Testis (tissue), 3 donors: Measurements from ENCODE around the gene ATP10A. TPM values are rescaled to one million over a fixed set of nuclear protein-coding genes. Genes with fewer than 3 reads are reported as not detected.

Experiments
- DNase-seq: peaks from one replicate; pipeline ENCODE4 v3.0.0-alpha.2; 2019
- H3K27ac ChIP-seq, 2 donors: fragments of 200-600 bp; sonication (generic); one replicate each; pipeline ENCODE4 v1.5.1; 2019
- H3K27me3 ChIP-seq: fragments of 200-600 bp; sonication (generic); one replicate; pipeline ENCODE4 v1.5.1; 2019
- H3K36me3 ChIP-seq: fragments of 200-600 bp; sonication (generic); one replicate; pipeline ENCODE4 v1.5.1; 2017; ENCODE audit warnings: low read depth; ENCODE audit errors: missing control alignments
- H3K4me1 ChIP-seq: fragments of 200-600 bp; sonication (generic); one replicate; pipeline ENCODE4 v1.5.1; 2019
- H3K4me3 ChIP-seq, 2 donors: fragments of 200-600 bp; sonication (generic); one replicate each; pipeline ENCODE4 v1.5.1; 2017 to 2019
- H3K9me3 ChIP-seq: fragments of 200-600 bp; sonication (generic); one replicate; pipeline ENCODE4 v1.5.1; 2017
- POLR2A ChIP-seq: fragments of 450-650 bp; IDR thresholded peaks from one replicate; pipeline ENCODE4 v1.6.1; 2017; ENCODE audit warnings: antibody characterized with exemption, mild to moderate bottlenecking, moderate library complexity
- WGBS, 2 donors: methylation state at CpG; one replicate each; pipeline ENCODE4 v1.1.5; 2018; 5-methylcytosine and 5-hydroxymethylcytosine counted together
- intact Hi-C: fragments of 100-400 bp; cut with DNase I; formaldehyde crosslinking; loops from one replicate; pipeline ENCODE4 v1.15.1; 2023; ENCODE audit warnings: low total_unique reads
- polyA plus RNA-seq: library from polyadenylated mRNA; stranded (reverse); fragments of 350-450 nt; fragmentation: Illumina TruSeq; extraction: RNeasy Lipid Tissue Mini Kit (QIAGEN cat#74804); gene quantifications from one replicate; pipeline ENCODE4 v1.2.3, GENCODE V29; 2014; ENCODE audit warnings: low read depth, low replicate concordance; ENCODE audit not compliant: insufficient read depth
- total RNA-seq, 2 donors: library from RNA; depleted of rRNA; stranded (reverse); fragments of >200 nt; gene quantifications; one replicate each; pipeline ENCODE4 v1.2.3, GENCODE V29; 2016
- TF ChIP-seq, protein P1 (sequence below), 3 experiments: fragments of 450-650 bp in 2 of 3; fragments of 200-600 bp in 1 of 3; sonication (generic) in 1 of 3; IDR thresholded peaks; one replicate each; pipeline ENCODE4 v1.5.1; 2016 to 2019; ENCODE audit warnings: antibody characterized with exemption in 3 of 3, mild to moderate bottlenecking in 2 of 3, moderate library complexity in 1 of 3

The ATP10A gene
- total and polyA plus RNA-seq, 3 donors from 2014 or later = 13.6 to 26.5 (median 22.8) TPM

DNA sequence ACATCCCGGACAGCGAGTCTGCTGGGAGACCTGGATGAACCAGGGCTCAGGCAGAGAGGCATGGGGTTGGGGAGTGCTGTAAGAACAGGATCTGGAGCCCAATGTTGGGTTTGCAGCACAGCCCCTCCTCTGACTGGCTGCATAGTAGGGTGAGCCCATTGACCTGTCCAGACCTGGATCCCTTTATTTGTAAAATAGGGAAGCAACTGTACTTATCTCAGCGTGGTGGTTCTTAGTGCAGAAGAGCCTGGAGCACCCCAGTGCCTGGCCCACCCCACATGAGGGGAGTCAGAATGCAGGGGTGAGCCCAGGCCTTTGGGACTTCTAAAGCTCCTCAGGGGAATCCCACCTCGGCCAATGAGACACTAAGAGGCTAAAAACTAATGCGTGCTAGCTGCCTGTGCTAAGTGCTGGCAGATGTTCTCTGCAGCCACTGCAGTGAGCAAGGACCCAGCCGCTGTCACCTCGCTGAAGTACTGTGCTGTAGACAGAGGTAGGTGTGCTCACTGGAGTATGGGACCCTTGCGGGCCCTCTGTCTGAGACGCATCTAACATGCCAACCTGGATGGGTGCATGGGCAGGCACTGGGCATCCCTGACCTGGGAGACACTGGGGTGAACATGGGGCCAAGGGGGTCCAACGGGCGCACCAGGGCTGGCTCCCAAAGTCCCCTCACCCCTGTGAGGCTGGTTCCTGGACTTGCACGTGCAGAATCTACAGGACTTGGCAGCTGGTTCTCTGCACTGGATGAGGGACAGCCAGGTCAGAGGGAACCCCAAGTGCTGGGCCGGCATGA is 95.6 kb downstream of the ATP10A start:
- Histone ChIP-seq H3K27me3 (no peaks in the 10 kb centered on the region), H3K27ac (no peak overlapping the region), H3K4me3 (no peak overlapping the region), H3K4me1 (no peaks in the 10 kb centered on the region), H3K36me3 (no peaks in the 10 kb centered on the region), H3K9me3 (no peaks in the 10 kb centered on the region)
- DNase-seq = no peak
- TF ChIP-seq POLR2A = no peak
- TF ChIP-seq, protein P1, sequence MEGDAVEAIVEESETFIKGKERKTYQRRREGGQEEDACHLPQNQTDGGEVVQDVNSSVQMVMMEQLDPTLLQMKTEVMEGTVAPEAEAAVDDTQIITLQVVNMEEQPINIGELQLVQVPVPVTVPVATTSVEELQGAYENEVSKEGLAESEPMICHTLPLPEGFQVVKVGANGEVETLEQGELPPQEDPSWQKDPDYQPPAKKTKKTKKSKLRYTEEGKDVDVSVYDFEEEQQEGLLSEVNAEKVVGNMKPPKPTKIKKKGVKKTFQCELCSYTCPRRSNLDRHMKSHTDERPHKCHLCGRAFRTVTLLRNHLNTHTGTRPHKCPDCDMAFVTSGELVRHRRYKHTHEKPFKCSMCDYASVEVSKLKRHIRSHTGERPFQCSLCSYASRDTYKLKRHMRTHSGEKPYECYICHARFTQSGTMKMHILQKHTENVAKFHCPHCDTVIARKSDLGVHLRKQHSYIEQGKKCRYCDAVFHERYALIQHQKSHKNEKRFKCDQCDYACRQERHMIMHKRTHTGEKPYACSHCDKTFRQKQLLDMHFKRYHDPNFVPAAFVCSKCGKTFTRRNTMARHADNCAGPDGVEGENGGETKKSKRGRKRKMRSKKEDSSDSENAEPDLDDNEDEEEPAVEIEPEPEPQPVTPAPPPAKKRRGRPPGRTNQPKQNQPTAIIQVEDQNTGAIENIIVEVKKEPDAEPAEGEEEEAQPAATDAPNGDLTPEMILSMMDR (IDR thresholded peaks at IDR 0.05) = no peak
- 86 to 100% methylated on average over 3 to 13 of the region's 13 CpGs for WGBS, 2 donors
- intact Hi-C loops = no loop called here

DNA sequence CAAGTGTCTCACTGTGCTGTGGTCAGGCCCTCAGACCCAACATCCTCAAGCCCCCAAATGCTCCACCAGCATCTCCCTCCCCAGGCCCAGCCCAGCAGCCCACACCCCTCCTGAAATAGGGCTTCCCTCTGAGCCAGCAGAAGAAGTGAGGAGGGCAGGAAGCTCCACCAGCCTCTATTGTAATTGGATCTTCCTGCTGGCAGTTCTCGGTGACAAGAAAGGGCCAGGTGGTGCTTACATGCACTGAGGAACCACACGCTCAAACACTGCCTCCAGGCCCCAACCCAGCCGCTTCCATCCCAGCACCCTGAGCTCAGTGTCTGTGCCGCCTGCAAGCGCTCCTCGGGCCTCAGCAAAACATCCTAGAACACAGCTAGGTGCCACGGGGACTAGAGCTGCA is 96.7 kb downstream of the ATP10A start:
- intact Hi-C loops = no loop called here
- DNase-seq = no peak
- Histone ChIP-seq H3K27me3 (no peaks in the 10 kb centered on the region), H3K27ac (no peak overlapping the region), H3K36me3 (no peaks in the 10 kb centered on the region), H3K4me1 (no peaks in the 10 kb centered on the region), H3K4me3 (no peak overlapping the region), H3K9me3 (no peaks in the 10 kb centered on the region)
- TF ChIP-seq POLR2A = no peak
- TF ChIP-seq, protein P1 (IDR thresholded peaks at IDR 0.05) = no peak
- 96 to 100% methylated on average over 6 to 7 of the region's 7 CpGs for WGBS, 2 donors

DNA sequence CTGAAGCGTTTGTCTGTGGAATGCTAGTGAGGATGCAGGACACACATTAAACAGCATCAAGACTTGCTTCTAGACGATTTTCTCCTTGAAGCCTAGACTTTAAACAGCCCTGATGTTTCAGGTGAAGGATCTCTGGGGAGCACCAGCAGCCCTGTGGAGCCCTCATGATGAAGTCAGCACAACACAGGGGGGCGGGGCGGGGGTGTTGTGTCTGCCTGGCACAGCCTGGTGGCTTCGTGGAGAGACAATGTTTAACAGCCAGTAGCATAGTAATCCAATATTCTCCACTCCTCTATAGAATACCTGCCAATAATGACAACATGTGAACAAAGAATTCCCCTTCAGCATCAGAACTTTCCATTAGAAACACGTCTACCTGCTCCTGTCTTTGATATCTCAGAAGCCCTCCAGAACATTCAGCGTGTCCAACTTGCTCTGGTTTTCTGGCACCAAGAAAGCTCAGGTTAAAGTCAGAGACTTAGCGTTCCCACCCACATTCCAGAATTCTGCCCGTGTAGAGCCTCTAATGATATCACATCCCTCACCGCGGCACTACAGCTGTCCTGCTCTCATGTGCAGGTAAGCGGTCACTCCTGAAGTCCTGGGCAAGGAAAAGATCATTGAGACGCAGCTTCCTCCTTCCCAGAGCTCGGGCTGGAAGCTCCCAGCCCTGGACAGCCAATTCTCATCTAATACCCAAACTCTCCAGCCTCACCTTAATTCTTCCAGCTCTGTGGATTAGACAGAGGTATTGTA is 98.0 kb downstream of the ATP10A start:
- no peak overlapping the region for H3K27ac ChIP-seq
- H3K4me3 ChIP-seq = no peak overlapping the region
- TF ChIP-seq, protein P1 (IDR thresholded peaks at IDR 0.05) = no peak
- intact Hi-C loops = no loop called here
- WGBS, 2 donors = 91% methylated on average over 14 of the region's 14 CpGs
- H3K27me3 ChIP-seq = no peaks in the 10 kb centered on the region
- H3K36me3 ChIP-seq = no peaks in the 10 kb centered on the region
- H3K4me1 ChIP-seq = no peaks in the 10 kb centered on the region
- DNase-seq = no peak
- H3K9me3 ChIP-seq = no peaks in the 10 kb centered on the region

DNA sequence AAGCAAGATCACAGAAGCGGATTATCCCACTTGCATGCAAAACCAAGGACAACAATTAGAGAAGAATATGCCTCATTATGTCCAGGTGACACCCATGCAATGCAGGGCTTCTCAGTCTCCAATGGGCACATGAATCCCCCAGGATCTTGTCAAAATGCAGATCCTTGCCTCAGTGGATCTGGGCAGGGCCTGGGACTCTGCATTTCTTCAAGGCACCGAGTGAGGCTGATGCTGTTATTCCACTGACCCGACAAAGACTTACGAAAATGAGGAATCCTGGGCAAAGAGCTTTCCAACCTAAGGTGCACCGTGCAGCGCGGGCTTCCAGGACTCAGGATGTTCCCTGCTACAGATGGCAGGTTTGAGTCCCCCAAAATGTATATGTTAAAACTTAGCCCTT is 99.2 kb downstream of the ATP10A start:
- TF ChIP-seq POLR2A = no peak
- TF ChIP-seq, protein P1 (IDR thresholded peaks at IDR 0.05) = no peak
- Histone ChIP-seq H3K36me3 (no peaks in the 10 kb centered on the region), H3K27me3 (no peaks in the 10 kb centered on the region), H3K4me3 (no peak overlapping the region), H3K4me1 (no peaks in the 10 kb centered on the region), H3K9me3 (no peaks in the 10 kb centered on the region), H3K27ac (no peak overlapping the region)
- 97 to 99% methylated on average over 7 of the region's 7 CpGs for WGBS, 2 donors
- DNase-seq = no peak
- intact Hi-C loops = no loop called here
